Left kidney (tissue), 2 donors: Measurements from ENCODE around the gene NFIA. TPM values are rescaled to one million over a fixed set of nuclear protein-coding genes. Genes with fewer than 3 reads are reported as not detected.
"Not testable (repeated sequence)": the region's sequence is repeated elsewhere in the genome, so short reads cannot be mapped to it uniquely, and the experiment has no call there.

Experiments used
- DNase-seq: peaks from one replicate; pipeline ENCODE4 v3.0.0-alpha.2; 2013
- polyA plus RNA-seq: library from polyadenylated mRNA; unstranded; fragments of 120-200 nt; gene quantifications from one replicate; pipeline ENCODE4 v1.2.1, GENCODE V29; 2013; ENCODE audit not compliant: insufficient read length

NFIA gene
- polyA plus RNA-seq, 1 donor, result 16.7 TPM

GRCh38 chr1:61125895-61126294, 43.5 kb downstream of the NFIA start:
- no peak for DNase-seq

- DNase-seq, result not testable (repeated sequence)
Observed at GRCh38 chr1:61126843-61127242, 44.5 kb downstream of the NFIA start.

GRCh38 chr1:61130338-61131000, 48.1 kb downstream of the NFIA start:
- DNase-seq, result no peak

GRCh38 chr1:61131248-61131647, 48.9 kb downstream of the NFIA start:
- no peak for DNase-seq

- no peak for DNase-seq
Observed at GRCh38 chr1:61131716-61132115, 49.4 kb downstream of the NFIA start.

- no peak for DNase-seq
Observed at GRCh38 chr1:61132176-61132638, 49.8 kb downstream of the NFIA start.

GRCh38 chr1:61132645-61133334, 50.4 kb downstream of the NFIA start:
- DNase-seq, result no peak

GRCh38 chr1:61133335-61134019, 51.1 kb downstream of the NFIA start:
- DNase-seq, result no peak

- no peak for DNase-seq
Observed at GRCh38 chr1:61135291-61135690, 52.9 kb downstream of the NFIA start.

GRCh38 chr1:61138305-61138704, 55.9 kb downstream of the NFIA start:
- no peak for DNase-seq

- no peak for DNase-seq
Observed at GRCh38 chr1:61138921-61139774, 56.8 kb downstream of the NFIA start.

- no peak for DNase-seq
Observed at GRCh38 chr1:61139775-61140549, 57.6 kb downstream of the NFIA start.

- DNase-seq, result no peak
Observed at GRCh38 chr1:61140778-61141177, 58.4 kb downstream of the NFIA start.

GRCh38 chr1:61141288-61142042, 59.1 kb downstream of the NFIA start:
- DNase-seq, result no peak

- no peak for DNase-seq
Observed at GRCh38 chr1:61142043-61142440, 59.7 kb downstream of the NFIA start.

- DNase-seq, result no peak
Observed at GRCh38 chr1:61142726-61143500, 60.6 kb downstream of the NFIA start.

GRCh38 chr1:61143821-61144424, 61.6 kb downstream of the NFIA start:
- DNase-seq, result no peak

GRCh38 chr1:61149010-61149860, 66.9 kb downstream of the NFIA start:
- DNase-seq, result no peak
